ENCODE measurements around the gene LRRC40. TPM values are rescaled to one million over a fixed set of nuclear protein-coding genes. Genes with fewer than 3 reads are reported as not detected.
A peak's percentile ranks its signal among the peaks of the same experiment; 100 is the strongest.
"Not testable (repeated sequence)": the region's sequence is repeated elsewhere in the genome, so short reads cannot be mapped to it uniquely, and the experiment has no call there.

The LRRC40 gene
- total RNA-seq, 2 experiments from 2014 or later, result 20.4 to 20.5 TPM

DNA sequence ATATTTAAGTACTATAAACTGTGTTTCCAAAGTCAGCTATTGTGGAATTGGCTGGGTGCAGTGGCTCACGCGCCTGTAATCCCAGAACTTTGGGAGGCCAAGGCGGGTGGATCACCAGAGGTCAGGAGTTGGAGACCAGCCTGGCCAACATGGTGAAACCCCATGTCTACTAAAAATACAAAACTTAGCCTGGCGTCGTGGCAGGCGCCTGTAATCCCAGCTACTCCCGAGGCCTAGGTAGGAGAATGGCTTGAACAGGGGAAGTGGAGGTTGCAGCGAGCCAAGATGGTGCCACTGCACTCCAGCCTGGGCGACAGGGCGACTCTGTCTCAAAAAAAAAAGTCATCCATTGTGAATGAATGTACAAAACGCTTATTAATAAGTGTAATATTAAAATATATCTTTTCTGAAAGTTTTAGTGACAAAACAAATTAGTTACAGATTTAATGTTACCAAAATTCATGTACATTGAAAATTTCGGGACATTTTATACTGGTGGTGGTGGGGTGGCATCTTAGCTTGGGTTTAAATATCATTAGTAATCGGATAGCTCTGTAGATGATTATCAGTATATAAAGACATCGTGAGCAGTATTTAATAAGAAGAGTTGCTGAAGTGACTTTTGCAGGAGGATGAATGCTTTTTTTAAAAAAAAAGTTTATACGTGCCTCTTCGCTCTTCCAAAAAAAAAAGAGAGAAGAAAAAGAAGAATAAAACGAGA lies 15.3 kb upstream of the LRRC40 start:
- peaks cover 24% of the 10 kb centered on the region for H3K36me3 Mint-ChIP-seq (ENCODE audit: low read depth)
- H3K4me3 Mint-ChIP-seq, result peak overlapping the region; percentile 93
- no peaks in the 10 kb centered on the region for H3K9me3 Mint-ChIP-seq
- H3K27ac Mint-ChIP-seq, result peak overlapping the region; percentile 97
- DNase-seq, result no peak
- H3K27me3 Mint-ChIP-seq (ENCODE audit: low read depth), result no peaks in the 10 kb centered on the region
- intact Hi-C loops (cut with micrococcal nuclease), result loop anchor here (1.0 kb wide), 6 partner anchors 10 to 861 kb away; partner anchors contain the start of genes ANKRD13C, LRRC40 and ZRANB2
- peaks cover 32% of the 10 kb centered on the region for H3K4me1 Mint-ChIP-seq (ENCODE audit: low read depth)
- CTCF ChIA-PET, result interaction anchor here (0.6 to 1.2 kb wide), 7 partner anchors 11 to 830 kb away, joined by 3 to 6 read pairs (median 5); no protein-coding TSS in a partner anchor

GRCh38 chr1:70220015-70220414 lies 14.6 kb upstream of the LRRC40 start:
- no peak for DNase-seq
- Mint-ChIP-seq H3K27ac (no peak overlapping the region), H3K4me1 (ENCODE audit: low read depth) (peaks cover 29% of the 10 kb centered on the region), H3K4me3 (no peak overlapping the region), H3K9me3 (no peaks in the 10 kb centered on the region), H3K36me3 (ENCODE audit: low read depth) (peaks cover 27% of the 10 kb centered on the region), H3K27me3 (ENCODE audit: low read depth) (no peaks in the 10 kb centered on the region)
- intact Hi-C loops (cut with micrococcal nuclease), result no loop called here
- CTCF ChIA-PET, result interaction anchor here (1.2 kb wide), 1 partner anchor 10 kb away, joined by 4 read pairs; no protein-coding TSS in a partner anchor

GRCh38 chr1:70211541-70211940 lies 6.2 kb upstream of the LRRC40 start:
- CTCF ChIA-PET, result interaction anchor here (0.6 kb wide), 1 partner anchor 100 kb away, joined by 3 read pairs; no protein-coding TSS in a partner anchor
- peaks cover 41% of the 10 kb centered on the region for H3K4me1 Mint-ChIP-seq (ENCODE audit: low read depth)
- peaks cover 13% of the 10 kb centered on the region for H3K36me3 Mint-ChIP-seq (ENCODE audit: low read depth)
- H3K4me3 Mint-ChIP-seq, result no peak overlapping the region
- no peak overlapping the region for H3K27ac Mint-ChIP-seq
- H3K27me3 Mint-ChIP-seq (ENCODE audit: low read depth), result no peaks in the 10 kb centered on the region
- intact Hi-C loops (cut with micrococcal nuclease), result no loop called here
- no peak for DNase-seq
- no peaks in the 10 kb centered on the region for H3K9me3 Mint-ChIP-seq

- DNase-seq, result no peak
- intact Hi-C loops (cut with micrococcal nuclease), result loop anchor here (1.0 kb wide), 1 partner anchor 10 kb away; the partner anchor contains the start of gene SRSF11
- Mint-ChIP-seq H3K4me3 (no peak overlapping the region), H3K36me3 (ENCODE audit: low read depth) (peaks cover 15% of the 10 kb centered on the region), H3K4me1 (ENCODE audit: low read depth) (peaks cover 42% of the 10 kb centered on the region), H3K27me3 (ENCODE audit: low read depth) (no peaks in the 10 kb centered on the region), H3K9me3 (no peaks in the 10 kb centered on the region), H3K27ac (no peak overlapping the region)
- CTCF ChIA-PET, result no interaction called here
These were observed 5.4 kb upstream of the LRRC40 start for GRCh38 chr1:70210820-70211219.

- DNase-seq, result no peak
- peak overlapping the region; percentile 36 for H3K27ac Mint-ChIP-seq
- CTCF ChIA-PET, result no interaction called here
- intact Hi-C loops (cut with micrococcal nuclease), result no loop called here
- H3K27me3 Mint-ChIP-seq (ENCODE audit: low read depth), result no peaks in the 10 kb centered on the region
- no peaks in the 10 kb centered on the region for H3K9me3 Mint-ChIP-seq
- no peak overlapping the region for H3K4me3 Mint-ChIP-seq
- peaks cover 13% of the 10 kb centered on the region for H3K36me3 Mint-ChIP-seq (ENCODE audit: low read depth)
- H3K4me1 Mint-ChIP-seq (ENCODE audit: low read depth), result peaks cover 55% of the 10 kb centered on the region
These were observed 2.9 kb upstream of the LRRC40 start for GRCh38 chr1:70208292-70208691.

DNA sequence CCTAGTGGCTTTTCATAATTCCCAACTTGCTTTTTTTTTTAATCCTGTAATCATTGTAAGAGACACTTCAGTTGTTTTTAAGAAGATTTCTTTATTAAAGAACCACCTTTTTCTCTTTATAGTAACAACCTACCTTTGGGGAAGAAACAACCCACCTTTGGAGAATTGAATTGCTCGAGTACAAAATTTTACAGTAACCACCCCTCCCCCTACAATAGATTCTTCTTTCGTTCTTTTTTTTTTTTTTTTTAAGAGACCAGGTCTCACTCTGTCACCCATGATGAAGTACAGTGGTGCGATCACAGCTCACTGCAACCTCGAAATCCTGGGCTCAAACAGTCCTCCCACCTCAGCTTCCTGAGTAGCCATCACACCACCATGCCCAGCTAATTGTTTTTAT lies 2.1 kb upstream of the LRRC40 start:
- DNase-seq, result no peak
- intact Hi-C loops (cut with micrococcal nuclease), result no loop called here
- Mint-ChIP-seq H3K27me3 (ENCODE audit: low read depth) (no peaks in the 10 kb centered on the region), H3K27ac (no peak overlapping the region), H3K4me1 (ENCODE audit: low read depth) (peaks cover 61% of the 10 kb centered on the region), H3K4me3 (peak overlapping the region; percentile 39), H3K36me3 (ENCODE audit: low read depth) (peaks cover 13% of the 10 kb centered on the region), H3K9me3 (no peaks in the 10 kb centered on the region)
- CTCF ChIA-PET, result no interaction called here

- Mint-ChIP-seq H3K4me3 (peak overlapping the region; percentile 96), H3K36me3 (ENCODE audit: low read depth) (peaks cover 13% of the 10 kb centered on the region), H3K4me1 (ENCODE audit: low read depth) (peaks cover 66% of the 10 kb centered on the region)
- CTCF ChIA-PET, result interaction anchor here (1.1 kb wide), 1 partner anchor 76 kb away, joined by 3 read pairs; no protein-coding TSS in a partner anchor
- H3K27me3 Mint-ChIP-seq (ENCODE audit: low read depth); H3K9me3 Mint-ChIP-seq; H3K27ac Mint-ChIP-seq; intact Hi-C loops (cut with micrococcal nuclease); DNase-seq: not testable (repeated sequence)
These were observed 1.5 kb upstream of the LRRC40 start for GRCh38 chr1:70206833-70207232.

DNA sequence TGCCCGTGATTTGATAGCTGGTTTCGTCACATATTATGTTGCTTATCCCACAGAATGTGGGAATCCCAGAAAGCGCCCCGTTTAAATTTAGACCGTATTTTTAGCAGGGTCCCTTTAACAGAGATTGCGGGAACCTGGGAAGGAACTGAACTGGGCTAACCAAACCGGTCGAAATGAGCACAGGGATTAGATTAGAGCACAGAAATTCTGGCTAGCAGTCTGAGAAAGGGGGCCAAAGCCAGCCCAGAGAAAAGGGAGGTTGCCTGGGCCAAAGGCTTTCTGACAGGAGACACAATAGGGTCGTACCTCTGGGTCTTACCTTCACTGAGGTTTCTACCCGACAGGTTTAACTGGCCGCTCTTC lies 327 bp downstream of the LRRC40 start:
- Mint-ChIP-seq H3K9me3 (no peaks in the 10 kb centered on the region), H3K36me3 (ENCODE audit: low read depth) (peaks cover 15% of the 10 kb centered on the region), H3K27ac (peak overlapping the region; percentile 95), H3K27me3 (ENCODE audit: low read depth) (no peaks in the 10 kb centered on the region), H3K4me3 (peak overlapping the region; percentile 96), H3K4me1 (ENCODE audit: low read depth) (peaks cover 57% of the 10 kb centered on the region)
- CTCF ChIA-PET, result no interaction called here
- DNase-seq, result no peak
- intact Hi-C loops (cut with micrococcal nuclease), result loop anchor here (1.0 kb wide), 5 partner anchors 16 to 876 kb away; partner anchors contain the start of genes ANKRD13C, CTH, SRSF11 and ZRANB2

- peaks cover 12% of the 10 kb centered on the region for H3K36me3 Mint-ChIP-seq (ENCODE audit: low read depth)
- peak overlapping the region; percentile 96 for H3K4me3 Mint-ChIP-seq
- H3K4me1 Mint-ChIP-seq (ENCODE audit: low read depth), result peaks cover 52% of the 10 kb centered on the region
- no peaks in the 10 kb centered on the region for H3K27me3 Mint-ChIP-seq (ENCODE audit: low read depth)
- no peaks in the 10 kb centered on the region for H3K9me3 Mint-ChIP-seq
- intact Hi-C loops (cut with micrococcal nuclease), result no loop called here
- DNase-seq, result no peak
- CTCF ChIA-PET, result no interaction called here
- H3K27ac Mint-ChIP-seq, result peak overlapping the region; percentile 95
These were observed 779 bp downstream of the LRRC40 start for GRCh38 chr1:70204600-70204999.

DNA sequence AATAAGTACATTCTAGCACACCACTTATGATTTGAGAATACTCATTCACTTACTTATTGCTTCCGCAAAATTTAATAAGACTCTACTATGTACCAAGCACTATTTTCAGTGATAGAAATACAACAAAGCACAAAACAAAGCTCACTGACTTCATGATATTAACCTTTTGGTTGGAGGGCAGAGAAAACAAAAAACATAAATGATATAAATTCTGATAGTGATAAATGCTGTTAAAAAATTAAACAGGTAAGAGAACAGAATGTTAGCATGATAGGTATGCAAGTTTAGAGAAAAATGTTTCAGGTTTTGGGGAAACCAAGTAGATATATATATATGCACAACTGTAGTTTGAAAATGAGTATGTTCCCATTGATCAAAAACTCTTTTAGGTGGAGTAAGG lies 1.2 kb downstream of the LRRC40 start:
- H3K36me3 Mint-ChIP-seq (ENCODE audit: low read depth), result peaks cover 15% of the 10 kb centered on the region
- no peak overlapping the region for H3K27ac Mint-ChIP-seq
- no peaks in the 10 kb centered on the region for H3K9me3 Mint-ChIP-seq
- H3K4me1 Mint-ChIP-seq (ENCODE audit: low read depth), result peaks cover 48% of the 10 kb centered on the region
- no peak for DNase-seq
- no peaks in the 10 kb centered on the region for H3K27me3 Mint-ChIP-seq (ENCODE audit: low read depth)
- intact Hi-C loops (cut with micrococcal nuclease), result no loop called here
- H3K4me3 Mint-ChIP-seq, result peak overlapping the region; percentile 96
- CTCF ChIA-PET, result no interaction called here

DNA sequence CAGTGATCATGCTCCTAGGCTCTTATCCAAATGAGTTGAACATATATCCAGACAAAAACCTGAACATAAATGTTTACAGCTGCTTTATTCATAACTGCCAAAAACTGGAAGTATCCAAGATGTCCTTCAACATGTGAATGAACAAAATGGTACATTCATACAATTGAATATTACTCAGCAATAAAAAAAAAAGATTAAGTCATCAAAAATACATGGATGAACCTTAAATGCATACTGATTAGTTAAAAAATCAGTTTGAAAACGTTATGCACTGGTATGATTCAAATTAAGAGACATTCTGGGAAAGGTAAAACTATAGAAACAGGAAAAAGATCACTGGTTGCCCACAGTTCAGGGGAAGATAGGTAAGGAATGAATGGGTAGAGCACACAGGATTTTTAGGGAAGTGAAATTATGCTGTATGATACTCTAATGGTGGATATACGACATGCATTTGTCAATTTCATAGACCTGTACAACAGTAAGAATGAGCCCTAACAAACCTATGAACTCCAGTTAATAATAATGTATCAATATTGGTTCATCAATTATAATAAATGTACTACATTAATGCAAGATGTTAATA lies 3.1 kb downstream of the LRRC40 start:
- CTCF ChIA-PET, result no interaction called here
- H3K27me3 Mint-ChIP-seq (ENCODE audit: low read depth), result no peaks in the 10 kb centered on the region
- no peak overlapping the region for H3K27ac Mint-ChIP-seq
- H3K36me3 Mint-ChIP-seq (ENCODE audit: low read depth), result peaks cover 9% of the 10 kb centered on the region
- H3K4me3 Mint-ChIP-seq, result no peak overlapping the region
- H3K4me1 Mint-ChIP-seq (ENCODE audit: low read depth), result peaks cover 33% of the 10 kb centered on the region
- no peak for DNase-seq
- intact Hi-C loops (cut with micrococcal nuclease), result no loop called here
- H3K9me3 Mint-ChIP-seq, result no peaks in the 10 kb centered on the region

DNA sequence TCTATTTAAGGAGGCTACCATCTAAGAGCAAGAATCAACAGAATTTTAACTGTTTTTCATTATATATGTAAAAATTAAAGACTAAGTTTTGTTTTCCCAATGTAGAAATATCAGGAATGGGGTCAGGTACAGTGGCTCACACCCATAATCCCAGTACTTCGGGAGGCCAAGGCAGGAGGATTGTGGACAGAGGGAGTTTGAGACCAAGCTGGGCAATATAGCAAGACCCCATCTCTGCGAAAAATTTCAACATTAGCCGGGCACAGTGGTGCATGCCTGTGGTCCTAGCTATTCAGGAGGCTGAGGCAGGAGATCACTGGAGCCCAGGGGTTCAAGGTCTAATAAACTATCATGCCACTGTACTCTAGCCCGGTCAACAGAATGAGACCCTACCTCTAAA lies 5.3 kb downstream of the LRRC40 start:
- Mint-ChIP-seq H3K36me3 (ENCODE audit: low read depth) (peaks cover 7% of the 10 kb centered on the region), H3K27me3 (ENCODE audit: low read depth) (no peaks in the 10 kb centered on the region), H3K9me3 (no peaks in the 10 kb centered on the region), H3K4me3 (no peak overlapping the region), H3K4me1 (ENCODE audit: low read depth) (peaks cover 32% of the 10 kb centered on the region), H3K27ac (no peak overlapping the region)
- no peak for DNase-seq
- CTCF ChIA-PET, result no interaction called here
- intact Hi-C loops (cut with micrococcal nuclease), result no loop called here

DNA sequence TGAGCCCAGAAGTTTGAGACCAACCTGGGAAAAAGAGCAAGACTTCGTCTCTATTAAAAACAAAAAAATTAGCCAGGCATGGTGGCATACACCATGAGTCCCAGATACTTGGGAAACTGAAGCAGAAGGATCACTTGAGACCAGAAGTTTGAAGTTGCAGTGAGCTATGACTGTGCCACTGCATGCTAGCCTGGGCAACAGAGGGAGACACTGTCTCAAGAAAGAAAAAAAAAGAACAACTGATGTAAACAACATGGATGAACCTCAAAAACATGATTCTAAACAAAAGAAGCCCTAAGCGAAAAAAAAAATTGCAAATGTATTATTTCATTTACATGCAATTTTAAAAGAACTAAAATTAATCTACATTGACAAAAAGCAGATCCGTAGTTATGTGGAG lies 9.0 kb downstream of the LRRC40 start:
- intact Hi-C loops (cut with micrococcal nuclease), result no loop called here
- Mint-ChIP-seq H3K27me3 (ENCODE audit: low read depth) (no peaks in the 10 kb centered on the region), H3K27ac (no peak overlapping the region), H3K4me3 (no peak overlapping the region), H3K4me1 (ENCODE audit: low read depth) (peaks cover 10% of the 10 kb centered on the region), H3K9me3 (peaks cover 3% of the 10 kb centered on the region), H3K36me3 (ENCODE audit: low read depth) (peaks cover 13% of the 10 kb centered on the region)
- CTCF ChIA-PET, result no interaction called here
- DNase-seq, result no peak
